ENCODE data around the gene SLC10A4.
"Not testable (repeated sequence)": the region's sequence is repeated elsewhere in the genome, so short reads cannot be mapped to it uniquely, and the experiment has no call there.

GRCh38 chr4:48451656-48452055 lies 31.5 kb upstream of the SLC10A4 start:
- TF ChIP-seq POLR2A, CTCF (IDR thresholded peaks at IDR 0.05): not testable (repeated sequence)
